Transverse colon (tissue), 4 donors: Measurements from ENCODE around the gene FADD.

Source experiments
- CTCF ChIP-seq, 5 experiments: fragments of 200-600 bp in 3 of 5; fragments of 450-650 bp in 2 of 5; sonication (generic) in 3 of 5; IDR thresholded peaks; 1 replicate in 2 of 5; 2 replicates in 3 of 5; pipeline ENCODE4 v1.5.1; 2016 to 2017; ENCODE audit warnings: antibody characterized with exemption in 5 of 5, inconsistent platforms in 3 of 5, mild to moderate bottlenecking in 2 of 5, moderate library complexity in 1 of 5
- EP300 ChIP-seq: sonication (generic); formaldehyde crosslinking; IDR thresholded peaks from one replicate; pipeline ENCODE4 v1.6.1; 2017; ENCODE audit warnings: antibody characterized with exemption, low read depth
- POLR2A ChIP-seq: fragments of 450-650 bp; IDR thresholded peaks from one replicate; pipeline ENCODE4 v1.6.1; 2016; ENCODE audit warnings: antibody characterized with exemption, mild to moderate bottlenecking, moderate library complexity
- POLR2AphosphoS5 ChIP-seq, 3 donors: sonication (generic); formaldehyde crosslinking; IDR thresholded peaks; one replicate each; pipeline ENCODE4 v1.6.1; 2016; ENCODE audit warnings: antibody characterized with exemption in 3 of 3

DNA sequence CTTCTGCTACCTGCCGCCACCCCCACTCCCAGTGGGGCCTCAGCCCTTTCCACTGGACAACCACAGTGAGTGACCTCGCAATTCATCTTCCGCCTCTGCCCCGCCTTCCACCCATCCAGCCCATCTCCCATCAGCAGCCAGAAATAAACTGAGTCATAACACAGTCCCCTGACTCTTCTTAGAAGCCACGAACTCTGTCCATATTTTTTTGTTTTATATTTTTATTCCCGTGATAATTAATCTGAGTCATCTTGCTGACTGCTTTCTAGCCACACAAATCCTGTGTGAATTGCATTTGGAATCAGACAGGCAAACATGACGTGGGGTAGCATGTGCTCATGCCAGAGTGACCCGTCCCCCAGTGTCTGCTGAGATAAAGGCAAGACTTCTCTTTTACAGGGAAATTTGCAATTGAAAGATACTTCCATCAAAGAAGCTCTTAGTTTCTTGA lies 7.0 kb downstream of the FADD start:
- no peak for TF ChIP-seq EP300
- TF ChIP-seq POLR2A = no peak
- TF ChIP-seq POLR2AphosphoS5 (IDR thresholded peaks at IDR 0.05) = no peak
- TF ChIP-seq CTCF (IDR thresholded peaks at IDR 0.05) = no peak
